ENCODE results near the gene ASCC3. TPM values are rescaled to one million over a fixed set of nuclear protein-coding genes. Genes with fewer than 3 reads are reported as not detected.

ASCC3 gene
- total and polyA plus RNA-seq, 2 experiments from 2014 or later = 49.1 to 60.2 TPM

DNA sequence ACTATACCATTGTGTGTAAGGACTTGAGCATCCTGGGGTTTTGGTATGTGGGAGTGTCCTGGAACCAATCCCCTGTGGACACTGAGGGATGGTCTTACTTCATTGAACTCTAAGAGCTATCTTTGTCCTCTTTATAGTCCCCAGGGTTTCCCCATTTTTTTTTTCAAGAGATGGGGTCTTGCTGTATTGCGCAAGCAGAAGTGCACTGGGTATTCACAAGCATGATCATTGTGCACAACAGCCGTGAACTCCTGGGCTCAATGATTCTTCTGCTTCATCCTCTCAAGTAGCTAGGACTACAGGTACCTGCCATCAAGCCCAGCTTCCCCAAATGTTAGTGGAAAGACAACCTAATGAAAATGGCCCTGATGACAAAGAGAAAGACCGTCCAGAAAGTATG, 2.2 kb upstream of the ASCC3 start:
- TF ChIP-seq EZH2 (IDR thresholded peaks at IDR 0.05; ENCODE audit: insufficient read depth, poor library complexity, severe bottlenecking) (no peak), EZH2phosphoT487 (IDR thresholded peaks at IDR 0.05; ENCODE audit: insufficient read depth, low read depth) (no peak)
- H3K9me2 ChIP-seq (ENCODE audit: insufficient read depth) = no peaks in the 10 kb centered on the region
- peaks cover 28% of the 10 kb centered on the region for H3K4me1 ChIP-seq (ENCODE audit: insufficient read depth)
- H3K4me3 ChIP-seq = no peak overlapping the region
- H4K20me1 ChIP-seq (ENCODE audit: insufficient read depth) = no peaks in the 10 kb centered on the region
- H3K79me2 ChIP-seq (ENCODE audit: insufficient read depth) = peaks cover 28% of the 10 kb centered on the region
- no peaks in the 10 kb centered on the region for H3F3A ChIP-seq (ENCODE audit: insufficient read depth)
- in situ Hi-C loops (cut with MboI) = no loop called here
- H3K27me3 ChIP-seq (replicated peaks; ENCODE audit: insufficient read depth) = no peaks in the 10 kb centered on the region
- H3K9me3 ChIP-seq (ENCODE audit: low read depth) = no peaks in the 10 kb centered on the region
- H3K4me2 ChIP-seq (ENCODE audit: unreplicated experiment) = no peak overlapping the region
- H3K27ac ChIP-seq = no peak overlapping the region
- H2AFZ ChIP-seq = no peak overlapping the region
- no peaks in the 10 kb centered on the region for H3K36me3 ChIP-seq (ENCODE audit: low read depth)
- 98% methylated on average over 3 of the region's 3 CpGs for WGBS, 2 experiments (ENCODE audit: low coverage in 1 of 2, low lambda C conversion rate in 2 of 2, missing lambda C conversion rate in 2 of 2)
- no peak overlapping the region for H3K9ac ChIP-seq
- DNase-seq = no peak

DNA sequence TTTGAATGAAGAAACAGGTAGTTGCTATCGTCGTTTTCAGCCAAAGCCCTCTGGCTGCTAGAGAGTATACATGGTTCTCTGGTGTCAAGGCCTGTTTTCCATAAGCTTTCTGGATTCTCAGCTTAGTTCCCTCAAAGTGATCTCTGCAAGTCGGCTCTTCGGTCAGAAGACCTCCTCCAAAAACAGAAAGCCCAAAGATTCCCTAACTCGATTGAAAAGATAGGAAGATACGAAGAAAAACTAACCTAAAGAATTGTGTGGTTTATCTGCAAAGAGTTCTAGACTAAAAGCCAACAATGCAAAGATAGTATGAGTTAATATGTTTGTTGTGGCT, 545 bp upstream of the ASCC3 start:
- DNase-seq = peak; percentile 40
- Histone ChIP-seq H3K9me3 (ENCODE audit: low read depth) (no peaks in the 10 kb centered on the region), H3K9ac (peak overlapping the region; percentile 99), H3K4me2 (ENCODE audit: unreplicated experiment) (peak overlapping the region; percentile 76), H3K4me1 (ENCODE audit: insufficient read depth) (peaks cover 42% of the 10 kb centered on the region), H3K27me3 (replicated peaks; ENCODE audit: insufficient read depth) (no peaks in the 10 kb centered on the region), H3F3A (ENCODE audit: insufficient read depth) (no peaks in the 10 kb centered on the region), H3K9me2 (ENCODE audit: insufficient read depth) (no peaks in the 10 kb centered on the region), H3K79me2 (ENCODE audit: insufficient read depth) (peaks cover 45% of the 10 kb centered on the region), H2AFZ (peak overlapping the region; percentile 100), H3K36me3 (ENCODE audit: low read depth) (no peaks in the 10 kb centered on the region), H3K4me3 (peak overlapping the region; percentile 99), H4K20me1 (ENCODE audit: insufficient read depth) (no peaks in the 10 kb centered on the region), H3K27ac (peak overlapping the region; percentile 96)
- in situ Hi-C loops (cut with MboI) = no loop called here
- no peak for TF ChIP-seq EZH2 (IDR thresholded peaks at IDR 0.05; ENCODE audit: insufficient read depth, poor library complexity, severe bottlenecking)
- no peak for TF ChIP-seq EZH2phosphoT487 (IDR thresholded peaks at IDR 0.05; ENCODE audit: insufficient read depth, low read depth)
- WGBS, 2 experiments (ENCODE audit: low coverage in 1 of 2, low lambda C conversion rate in 2 of 2, missing lambda C conversion rate in 2 of 2) = 14 to 15% methylated on average over 6 of the region's 6 CpGs

DNA sequence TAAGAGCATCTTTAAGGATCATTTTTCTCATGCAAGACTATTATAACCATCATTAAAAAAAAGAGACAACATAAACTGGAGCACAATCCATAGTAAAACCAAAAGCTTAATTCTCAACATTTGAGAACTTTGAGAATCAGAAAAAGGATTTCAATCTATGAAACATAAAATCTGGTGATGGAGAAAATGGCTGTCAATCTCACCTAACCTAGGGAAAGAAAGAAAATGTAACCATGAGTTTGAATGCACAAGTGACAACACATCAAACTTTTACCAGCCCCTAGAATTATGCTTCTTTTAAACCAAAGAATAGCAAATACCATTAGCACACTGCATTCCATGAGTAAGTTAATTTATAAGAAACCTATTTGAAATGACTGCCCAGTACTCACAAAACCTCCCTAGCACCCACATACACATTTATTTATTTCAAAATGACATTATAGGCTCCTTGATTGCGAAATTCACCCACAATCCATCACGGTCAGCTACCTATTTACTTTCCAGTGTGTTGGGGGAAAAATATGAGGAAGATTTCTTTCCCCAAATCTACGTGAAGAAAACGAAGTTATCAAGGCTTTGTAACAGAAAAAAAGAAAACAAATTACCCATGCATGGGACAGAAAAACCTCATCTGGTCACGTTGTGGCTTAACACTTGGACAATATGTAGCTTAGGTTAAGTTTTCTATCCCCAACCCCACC, 828 bp downstream of the ASCC3 start:
- peak overlapping the region; percentile 99 for H3K9ac ChIP-seq
- peak overlapping the region; percentile 96 for H3K4me2 ChIP-seq (ENCODE audit: unreplicated experiment)
- WGBS, 2 experiments (ENCODE audit: low coverage in 1 of 2, low lambda C conversion rate in 2 of 2, missing lambda C conversion rate in 2 of 2) = 3 to 6% methylated on average over 5 of the region's 5 CpGs
- no peaks in the 10 kb centered on the region for H3K9me3 ChIP-seq (ENCODE audit: low read depth)
- TF ChIP-seq EZH2phosphoT487 (IDR thresholded peaks at IDR 0.05; ENCODE audit: insufficient read depth, low read depth) (no peak), EZH2 (IDR thresholded peaks at IDR 0.05; ENCODE audit: insufficient read depth, poor library complexity, severe bottlenecking) (no peak)
- peak overlapping the region; percentile 96 for H3K27ac ChIP-seq
- 0 out of 2 replicates have a peak, but pooled peaks cover 6% of the 10 kb centered on the region for H4K20me1 ChIP-seq (ENCODE audit: insufficient read depth)
- no peaks in the 10 kb centered on the region for H3K9me2 ChIP-seq (ENCODE audit: insufficient read depth)
- H3K79me2 ChIP-seq (ENCODE audit: insufficient read depth) = peaks cover 58% of the 10 kb centered on the region
- peak overlapping the region; percentile 99 for H3K4me3 ChIP-seq
- in situ Hi-C loops (cut with MboI) = no loop called here
- no peaks in the 10 kb centered on the region for H3F3A ChIP-seq (ENCODE audit: insufficient read depth)
- no peaks in the 10 kb centered on the region for H3K36me3 ChIP-seq (ENCODE audit: low read depth)
- H3K4me1 ChIP-seq (ENCODE audit: insufficient read depth) = peaks cover 39% of the 10 kb centered on the region
- peak overlapping the region; percentile 100 for H2AFZ ChIP-seq
- no peaks in the 10 kb centered on the region for H3K27me3 ChIP-seq (replicated peaks; ENCODE audit: insufficient read depth)
- DNase-seq = peak; percentile 72

DNA sequence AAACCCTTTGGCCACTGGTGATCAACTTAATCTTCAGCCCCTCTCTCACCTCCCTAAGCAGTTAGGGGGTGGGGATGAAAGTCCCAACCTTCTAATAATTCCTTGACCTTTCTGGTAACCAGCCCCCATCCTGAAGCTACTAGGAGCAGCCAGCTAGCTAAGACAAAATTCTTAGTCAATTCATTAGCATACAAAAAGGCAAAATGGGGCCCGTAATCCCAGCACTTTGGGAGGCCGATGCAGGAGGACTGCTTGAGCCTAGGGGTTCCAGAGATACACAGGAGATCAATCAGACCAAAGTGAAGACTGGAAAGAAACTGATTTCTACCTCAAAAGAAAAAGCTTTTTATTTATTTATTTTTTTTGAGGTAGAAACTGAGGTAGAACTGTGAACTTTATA, 1.8 kb downstream of the ASCC3 start:
- Histone ChIP-seq H3K27me3 (replicated peaks; ENCODE audit: insufficient read depth) (no peaks in the 10 kb centered on the region), H3K27ac (no peak overlapping the region), H4K20me1 (ENCODE audit: insufficient read depth) (peaks cover 9% of the 10 kb centered on the region; the same call in 1 of the 2 replicates), H3K9ac (no peak overlapping the region), H3K79me2 (ENCODE audit: insufficient read depth) (peaks cover 68% of the 10 kb centered on the region), H3K36me3 (ENCODE audit: low read depth) (no peaks in the 10 kb centered on the region), H3K4me2 (ENCODE audit: unreplicated experiment) (peak overlapping the region; percentile 96), H3K4me3 (peak overlapping the region; percentile 99), H3K9me3 (ENCODE audit: low read depth) (no peaks in the 10 kb centered on the region), H3K9me2 (ENCODE audit: insufficient read depth) (no peaks in the 10 kb centered on the region), H2AFZ (no peak overlapping the region), H3K4me1 (ENCODE audit: insufficient read depth) (peaks cover 39% of the 10 kb centered on the region), H3F3A (ENCODE audit: insufficient read depth) (no peaks in the 10 kb centered on the region)
- TF ChIP-seq EZH2phosphoT487 (IDR thresholded peaks at IDR 0.05; ENCODE audit: insufficient read depth, low read depth) (no peak), EZH2 (IDR thresholded peaks at IDR 0.05; ENCODE audit: insufficient read depth, poor library complexity, severe bottlenecking) (no peak)
- in situ Hi-C loops (cut with MboI) = no loop called here
- 77 to 80% methylated on average over 2 of the region's 2 CpGs for WGBS, 2 experiments (ENCODE audit: low coverage in 1 of 2, low lambda C conversion rate in 2 of 2, missing lambda C conversion rate in 2 of 2)
- no peak for DNase-seq

Measured in GM23248 (cell line).